CD4-positive, alpha-beta T cell treated with Interferon gamma for 1 hour (primary cell): Measurements from ENCODE around the gene CEP135.
"Not testable (repeated sequence)": the region's sequence is repeated elsewhere in the genome, so short reads cannot be mapped to it uniquely, and the experiment has no call there.

Experiments
- DNase-seq: peaks from one replicate; pipeline ENCODE4 v3.0.0-alpha.2; 2020

The CEP135 gene

GRCh38 chr4:55941881-55942396 lies 6.8 kb upstream of the CEP135 start:
- DNase-seq = no peak

- DNase-seq = peak; percentile 45
Observed at GRCh38 chr4:55947254-55947882, 1.4 kb upstream of the CEP135 start.

GRCh38 chr4:55947912-55948725 lies 626 bp upstream of the CEP135 start:
- DNase-seq = peak; percentile 50

GRCh38 chr4:55949482-55949802 lies 697 bp downstream of the CEP135 start:
- DNase-seq = no peak

- no peak for DNase-seq
Observed at GRCh38 chr4:55951191-55951922, 2.6 kb downstream of the CEP135 start.

GRCh38 chr4:55955710-55956109 lies 7.0 kb downstream of the CEP135 start:
- DNase-seq = no peak

- DNase-seq = no peak
Observed at GRCh38 chr4:55959655-55960054, 10.9 kb downstream of the CEP135 start.

GRCh38 chr4:55964046-55964445 lies 15.3 kb downstream of the CEP135 start:
- DNase-seq = no peak

- no peak for DNase-seq
Observed at GRCh38 chr4:55965585-55965984, 16.8 kb downstream of the CEP135 start.

- DNase-seq = not testable (repeated sequence)
Observed at GRCh38 chr4:55966324-55966723, 17.6 kb downstream of the CEP135 start.

- DNase-seq = no peak
Observed at GRCh38 chr4:55967376-55967775, 18.6 kb downstream of the CEP135 start.

GRCh38 chr4:55973650-55974049 lies 24.9 kb downstream of the CEP135 start:
- DNase-seq = no peak

- no peak for DNase-seq
Observed at GRCh38 chr4:55977811-55978210, 29.1 kb downstream of the CEP135 start.

GRCh38 chr4:55979562-55979961 lies 30.8 kb downstream of the CEP135 start:
- no peak for DNase-seq

GRCh38 chr4:55980725-55981124 lies 32.0 kb downstream of the CEP135 start:
- DNase-seq = no peak

- no peak for DNase-seq
Observed at GRCh38 chr4:55982976-55983375, 34.2 kb downstream of the CEP135 start.

GRCh38 chr4:55989766-55990165 lies 41.0 kb downstream of the CEP135 start:
- no peak for DNase-seq

- DNase-seq = no peak
Observed at GRCh38 chr4:55993994-55994663, 45.4 kb downstream of the CEP135 start.

GRCh38 chr4:55996646-55997045 lies 47.9 kb downstream of the CEP135 start:
- DNase-seq = no peak

- DNase-seq = no peak
Observed at GRCh38 chr4:56003606-56004005, 54.9 kb downstream of the CEP135 start.

GRCh38 chr4:56004235-56004634 lies 55.5 kb downstream of the CEP135 start:
- DNase-seq = no peak

GRCh38 chr4:56007154-56007553 lies 58.4 kb downstream of the CEP135 start:
- DNase-seq = no peak

- no peak for DNase-seq
Observed at GRCh38 chr4:56008206-56008605, 59.5 kb downstream of the CEP135 start.
